OCI-LY7 (cell line): ENCODE measurements around the gene FADS6.

Experiments used
- CTCF ChIP-seq: fragments of 200-600 bp; sonication (generic); conservative IDR thresholded peaks from 2 replicates; pipeline ENCODE4 v1.5.1; 2014; ENCODE audit warnings: mild to moderate bottlenecking, antibody characterized with exemption, low read length, moderate library complexity, mixed read lengths
- EZH2phosphoT487 ChIP-seq: fragments of 200-600 bp; sonication (generic); IDR thresholded peaks from 2 replicates; pipeline ENCODE4 v1.6.1; 2018; ENCODE audit warnings: low read depth, borderline replicate concordance, mild to moderate bottlenecking, mixed run types, antibody characterized with exemption, low read length, moderate library complexity, mixed read lengths

GRCh38 chr17:74838274-74838673, 55.2 kb downstream of the FADS6 start:
- no peak for TF ChIP-seq CTCF
- TF ChIP-seq EZH2phosphoT487 = no peak
